Progenitor cell of endocrine pancreas (in vitro differentiated cells): Measurements from ENCODE around the gene CMIP. TPM values are rescaled to one million over a fixed set of nuclear protein-coding genes. Genes with fewer than 3 reads are reported as not detected.

Experiments used
- DNase-seq: peaks from one replicate; pipeline ENCODE4 v3.0.0; 2021; ENCODE audit warnings: low spot score; ENCODE audit not compliant: unreplicated experiment
- H3K27ac Mint-ChIP-seq: 2 replicates; pipeline ENCODE4 v1.8.0; 2021; ENCODE audit warnings: mild to moderate bottlenecking, moderate library complexity, mixed read lengths
- H3K27me3 Mint-ChIP-seq: 2 replicates; pipeline ENCODE4 v1.8.0; 2021; ENCODE audit warnings: mixed read lengths
- H3K36me3 Mint-ChIP-seq: 2 replicates; pipeline ENCODE4 v1.8.0; 2022; ENCODE audit warnings: mixed read lengths; ENCODE audit not compliant: insufficient read depth
- H3K4me1 Mint-ChIP-seq: 2 replicates; pipeline ENCODE4 v1.8.0; 2021; ENCODE audit warnings: low read depth, mixed read lengths
- H3K4me3 Mint-ChIP-seq: 2 replicates; pipeline ENCODE4 v1.8.0; 2021; ENCODE audit warnings: low read depth, mild to moderate bottlenecking, moderate library complexity, mixed read lengths
- H3K9me3 Mint-ChIP-seq: 2 replicates; pipeline ENCODE4 v1.8.0; 2021; ENCODE audit warnings: low read depth, mixed read lengths
- total RNA-seq: library from RNA; stranded (reverse); gene quantifications from 2 replicates; pipeline ENCODE4 v1.2.1, GENCODE V29; 2021
- TF ChIP-seq, protein P1 (sequence below): fragments of 200-600 bp; sonication (generic); IDR thresholded peaks from one replicate; pipeline ENCODE4 v1.5.0; 2021; ENCODE audit warnings: antibody characterized with exemption, mild to moderate bottlenecking; ENCODE audit not compliant: unreplicated experiment

CMIP gene
- total RNA-seq, 1 donor from 2014 or later: 62.7 TPM

DNA sequence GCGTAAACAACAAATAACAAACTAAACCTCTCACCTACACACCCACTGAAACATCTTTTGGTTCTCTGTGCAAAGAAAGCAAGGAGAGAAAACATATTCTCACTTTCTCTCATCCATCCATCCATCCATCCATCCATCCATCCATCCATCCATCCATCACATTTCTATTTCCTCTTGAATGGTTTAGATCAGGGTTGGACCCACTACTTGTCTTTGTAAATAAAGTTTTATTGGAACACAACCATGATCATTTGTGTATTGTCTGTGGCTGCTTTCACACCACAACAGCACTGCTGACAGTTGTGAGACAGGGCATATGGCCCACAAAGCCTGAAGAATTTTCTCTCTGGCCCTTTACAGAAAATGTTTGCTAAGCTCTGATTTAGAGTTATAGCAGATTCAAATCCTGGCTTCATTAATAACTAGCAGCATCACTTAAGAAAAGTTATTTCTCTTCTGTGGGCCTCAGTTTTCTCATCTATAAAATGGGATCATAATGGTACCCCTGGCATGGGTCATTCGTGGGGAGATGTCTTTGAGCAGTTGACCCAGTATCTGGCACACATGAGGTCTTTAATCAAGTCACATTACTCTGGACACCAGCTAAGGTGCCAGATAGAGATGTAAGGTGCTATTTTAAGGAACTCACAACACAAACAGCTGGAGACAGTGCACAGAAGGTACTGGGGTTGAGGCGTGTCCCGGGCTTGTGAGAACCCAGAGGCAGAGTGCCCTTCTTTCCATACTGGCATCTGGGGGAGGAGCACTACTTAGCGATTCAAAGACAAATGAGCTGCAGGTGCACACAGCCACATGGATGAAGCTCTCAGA is 146.3 kb downstream of the CMIP start:
- DNase-seq: no peak
- TF ChIP-seq, protein P1, sequence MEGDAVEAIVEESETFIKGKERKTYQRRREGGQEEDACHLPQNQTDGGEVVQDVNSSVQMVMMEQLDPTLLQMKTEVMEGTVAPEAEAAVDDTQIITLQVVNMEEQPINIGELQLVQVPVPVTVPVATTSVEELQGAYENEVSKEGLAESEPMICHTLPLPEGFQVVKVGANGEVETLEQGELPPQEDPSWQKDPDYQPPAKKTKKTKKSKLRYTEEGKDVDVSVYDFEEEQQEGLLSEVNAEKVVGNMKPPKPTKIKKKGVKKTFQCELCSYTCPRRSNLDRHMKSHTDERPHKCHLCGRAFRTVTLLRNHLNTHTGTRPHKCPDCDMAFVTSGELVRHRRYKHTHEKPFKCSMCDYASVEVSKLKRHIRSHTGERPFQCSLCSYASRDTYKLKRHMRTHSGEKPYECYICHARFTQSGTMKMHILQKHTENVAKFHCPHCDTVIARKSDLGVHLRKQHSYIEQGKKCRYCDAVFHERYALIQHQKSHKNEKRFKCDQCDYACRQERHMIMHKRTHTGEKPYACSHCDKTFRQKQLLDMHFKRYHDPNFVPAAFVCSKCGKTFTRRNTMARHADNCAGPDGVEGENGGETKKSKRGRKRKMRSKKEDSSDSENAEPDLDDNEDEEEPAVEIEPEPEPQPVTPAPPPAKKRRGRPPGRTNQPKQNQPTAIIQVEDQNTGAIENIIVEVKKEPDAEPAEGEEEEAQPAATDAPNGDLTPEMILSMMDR: no peak
- no peaks in the 10 kb centered on the region for H3K27me3 Mint-ChIP-seq
- no peaks in the 10 kb centered on the region for H3K9me3 Mint-ChIP-seq
- no peak overlapping the region for H3K27ac Mint-ChIP-seq
- no peak overlapping the region for H3K4me3 Mint-ChIP-seq
- peaks cover 2% of the 10 kb centered on the region for H3K36me3 Mint-ChIP-seq
- peaks cover 27% of the 10 kb centered on the region for H3K4me1 Mint-ChIP-seq

DNA sequence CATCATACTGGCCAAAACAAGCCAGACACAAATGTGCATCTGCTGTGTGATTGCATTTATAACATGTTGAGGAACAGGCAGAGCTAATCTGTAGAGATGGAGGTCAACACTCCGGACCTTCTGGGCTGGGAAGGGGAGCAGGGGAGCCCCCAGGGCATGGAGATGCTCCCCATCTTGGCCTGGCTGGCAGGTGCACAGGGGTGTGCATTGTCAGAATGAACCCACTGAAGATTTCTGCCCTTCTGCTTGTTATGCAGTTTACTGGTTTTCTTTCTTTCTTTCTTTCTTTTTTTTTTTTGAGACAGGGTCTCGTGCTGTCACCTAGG is 146.9 kb downstream of the CMIP start:
- TF ChIP-seq, protein P1: no peak
- no peaks in the 10 kb centered on the region for H3K27me3 Mint-ChIP-seq
- H3K36me3 Mint-ChIP-seq: peaks cover 2% of the 10 kb centered on the region
- H3K4me3 Mint-ChIP-seq: no peak overlapping the region
- DNase-seq: no peak
- no peak overlapping the region for H3K27ac Mint-ChIP-seq
- H3K9me3 Mint-ChIP-seq: no peaks in the 10 kb centered on the region
- peaks cover 23% of the 10 kb centered on the region for H3K4me1 Mint-ChIP-seq

DNA sequence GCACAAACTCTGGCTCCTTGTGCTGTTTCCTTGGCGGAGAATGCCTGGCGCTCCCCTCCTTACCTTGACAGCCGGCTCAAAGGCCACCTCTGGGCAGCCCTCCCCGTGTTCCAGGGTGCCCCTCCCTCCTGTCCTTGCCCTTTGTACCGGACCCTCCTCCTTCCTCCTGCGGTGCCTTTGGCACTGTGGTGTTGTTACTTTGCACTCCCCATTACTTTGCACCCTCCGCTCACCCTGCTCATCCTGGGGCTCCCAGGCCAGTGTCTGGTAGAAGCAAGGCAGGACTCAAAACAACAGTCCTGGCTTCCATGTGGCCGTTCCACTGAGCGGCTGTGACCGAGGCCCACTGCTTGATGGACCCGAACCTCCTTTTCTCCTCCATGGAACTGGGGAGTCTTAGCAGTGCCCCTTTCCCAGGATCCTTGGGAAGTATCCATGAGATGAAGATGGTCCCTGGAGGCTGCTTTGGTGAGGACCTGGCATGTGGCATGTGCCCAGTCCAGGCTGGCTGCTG is 147.8 kb downstream of the CMIP start:
- H3K4me1 Mint-ChIP-seq: peaks cover 19% of the 10 kb centered on the region
- H3K36me3 Mint-ChIP-seq: peaks cover 2% of the 10 kb centered on the region
- no peak for DNase-seq
- H3K27ac Mint-ChIP-seq: no peak overlapping the region
- TF ChIP-seq, protein P1: no peak
- H3K9me3 Mint-ChIP-seq: no peaks in the 10 kb centered on the region
- H3K4me3 Mint-ChIP-seq: no peak overlapping the region
- H3K27me3 Mint-ChIP-seq: no peaks in the 10 kb centered on the region

DNA sequence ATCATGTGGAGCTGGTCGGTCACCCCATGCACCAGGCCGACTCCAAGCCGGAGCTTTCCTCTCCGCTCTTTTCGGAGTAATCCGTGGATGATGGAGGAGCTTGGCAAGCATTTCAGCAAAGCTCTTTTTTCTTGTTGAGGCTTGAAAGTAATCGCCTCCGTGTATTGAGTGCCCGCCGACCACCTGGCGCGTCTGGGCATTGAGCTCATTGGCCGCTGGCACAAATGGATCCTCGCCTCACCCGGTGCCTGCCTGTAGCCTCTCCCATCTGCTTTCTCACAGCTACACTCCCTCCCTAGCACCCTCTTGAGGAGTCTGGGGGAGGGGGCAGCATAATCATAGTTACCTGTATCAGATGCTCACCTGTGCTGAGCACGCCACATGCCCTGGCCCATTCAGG is 148.9 kb downstream of the CMIP start:
- TF ChIP-seq, protein P1: no peak
- Mint-ChIP-seq H3K27ac (no peak overlapping the region), H3K36me3 (peaks cover 2% of the 10 kb centered on the region), H3K4me1 (peaks cover 9% of the 10 kb centered on the region), H3K4me3 (no peak overlapping the region), H3K27me3 (no peaks in the 10 kb centered on the region), H3K9me3 (no peaks in the 10 kb centered on the region)
- no peak for DNase-seq

DNA sequence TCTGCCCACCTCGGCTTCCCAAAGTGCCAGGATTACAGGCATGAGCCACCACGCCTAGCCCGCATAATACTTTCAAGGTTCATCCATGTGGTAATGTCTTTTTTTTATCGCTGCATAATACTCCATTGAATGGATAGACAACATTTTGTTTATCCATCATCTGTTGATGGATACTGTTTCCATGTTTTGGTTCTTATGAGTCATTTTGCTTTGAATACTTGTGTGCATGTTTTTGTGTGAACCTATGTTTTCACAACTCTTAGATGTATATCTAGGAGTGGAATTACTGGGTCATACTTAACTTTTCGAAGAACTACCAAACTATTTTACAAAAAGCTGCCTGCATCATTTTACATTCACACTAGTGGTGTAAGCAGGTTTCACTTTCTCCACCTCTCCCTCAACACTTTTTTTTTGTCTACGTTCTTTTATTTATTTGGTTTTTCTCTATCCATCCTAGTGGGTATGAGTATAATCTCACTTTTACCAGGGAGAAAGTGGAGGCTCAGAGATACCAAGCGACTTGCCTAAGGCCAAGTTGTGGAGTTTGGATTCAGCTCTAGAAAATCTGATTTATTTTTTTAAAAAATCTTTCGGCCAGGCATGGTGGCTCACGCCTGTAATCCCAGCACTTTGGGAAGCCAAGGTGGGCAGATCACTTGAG is 151.2 kb downstream of the CMIP start:
- Mint-ChIP-seq H3K9me3 (no peaks in the 10 kb centered on the region), H3K27me3 (no peaks in the 10 kb centered on the region), H3K36me3 (peaks cover 2% of the 10 kb centered on the region), H3K27ac (no peak overlapping the region), H3K4me3 (no peak overlapping the region), H3K4me1 (peaks cover 13% of the 10 kb centered on the region)
- no peak for DNase-seq
- TF ChIP-seq, protein P1: no peak
